ENCODE data around the gene CDC42BPB. TPM values are rescaled to one million over a fixed set of nuclear protein-coding genes. Genes with fewer than 3 reads are reported as not detected.

CDC42BPB gene
- total RNA-seq, 1 donor from 2014 or later = 45.0 TPM

DNA sequence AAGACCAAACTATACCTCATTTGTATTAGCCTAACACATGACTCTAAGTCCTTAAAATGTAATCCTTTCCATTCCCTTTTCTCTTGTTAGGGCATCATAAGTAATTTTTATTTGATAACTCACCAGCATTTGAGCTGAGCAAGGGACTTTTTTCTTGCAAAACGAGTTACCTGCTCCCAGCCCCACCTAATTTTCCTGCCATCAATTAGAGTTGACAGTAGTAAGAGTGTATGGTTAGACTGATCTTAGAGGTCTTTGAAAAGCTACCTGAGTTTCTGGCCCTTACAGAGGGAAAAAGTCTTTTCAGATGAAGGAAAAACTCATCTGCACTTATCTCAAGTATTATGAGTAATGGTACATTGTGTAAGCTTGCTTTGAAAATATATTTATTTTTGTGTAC, 168.6 kb downstream of the CDC42BPB start:
- ATAC-seq = no peak

DNA sequence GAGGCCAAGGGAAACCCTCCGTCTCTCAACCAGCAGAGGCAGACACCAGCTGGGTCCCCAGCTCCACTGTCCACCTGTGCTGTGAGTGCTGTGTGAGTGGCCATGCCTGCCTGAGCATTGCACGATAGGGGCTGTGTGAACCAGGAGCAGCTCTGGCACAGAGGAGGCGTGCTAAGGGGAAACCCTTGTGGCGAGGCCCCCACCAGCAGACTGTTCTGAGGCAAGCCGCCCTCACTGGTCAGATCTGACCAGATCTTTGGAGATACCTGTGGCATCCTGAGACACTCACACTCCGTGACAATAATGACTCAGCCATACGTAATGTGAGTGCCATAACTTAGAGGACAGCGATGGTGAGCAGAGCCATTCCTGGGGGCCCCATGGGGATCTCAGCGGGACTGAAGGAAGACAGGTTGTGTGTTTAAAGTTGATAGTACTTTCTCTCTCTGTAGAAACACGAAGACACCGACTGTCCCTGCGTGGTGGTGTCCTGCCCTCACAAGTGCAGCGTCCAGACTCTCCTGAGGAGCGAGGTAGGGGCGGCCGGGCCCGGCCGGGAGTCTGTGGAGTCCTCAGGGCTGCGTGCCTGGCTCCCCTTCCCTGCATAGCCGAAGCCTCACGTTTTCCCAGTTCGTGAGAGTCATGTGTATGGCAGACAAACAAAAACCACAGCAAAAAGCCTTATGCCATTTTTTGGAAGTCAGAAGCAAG, 171.5 kb downstream of the CDC42BPB start:
- no peak for DNase-seq (ENCODE audit: low spot score)
- no peak for ATAC-seq

More for the DNA sequence above, 168.6 kb downstream of the CDC42BPB start:
- no peak for DNase-seq (ENCODE audit: low spot score)

DNA sequence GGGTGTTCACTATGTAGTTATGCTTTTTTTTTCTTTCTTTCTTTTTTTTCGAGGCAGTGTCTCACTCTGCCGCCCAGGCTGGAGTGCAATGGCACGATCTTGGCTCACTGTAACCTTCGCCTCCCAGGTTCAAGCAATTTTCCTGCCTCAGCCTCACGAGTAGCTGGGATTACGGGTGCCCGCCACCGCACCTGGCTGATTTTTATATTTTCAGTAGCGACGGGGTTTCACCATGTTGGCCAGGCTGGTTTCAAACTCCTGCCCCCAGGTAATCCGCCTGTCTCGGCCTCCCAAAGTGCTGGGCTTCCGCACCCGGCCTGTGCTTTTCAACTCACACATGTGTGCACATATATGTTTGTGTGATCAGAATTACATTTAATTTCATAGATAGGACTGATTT, 173.8 kb downstream of the CDC42BPB start:
- DNase-seq (ENCODE audit: low spot score) (no peak), ATAC-seq (no peak)

DNA sequence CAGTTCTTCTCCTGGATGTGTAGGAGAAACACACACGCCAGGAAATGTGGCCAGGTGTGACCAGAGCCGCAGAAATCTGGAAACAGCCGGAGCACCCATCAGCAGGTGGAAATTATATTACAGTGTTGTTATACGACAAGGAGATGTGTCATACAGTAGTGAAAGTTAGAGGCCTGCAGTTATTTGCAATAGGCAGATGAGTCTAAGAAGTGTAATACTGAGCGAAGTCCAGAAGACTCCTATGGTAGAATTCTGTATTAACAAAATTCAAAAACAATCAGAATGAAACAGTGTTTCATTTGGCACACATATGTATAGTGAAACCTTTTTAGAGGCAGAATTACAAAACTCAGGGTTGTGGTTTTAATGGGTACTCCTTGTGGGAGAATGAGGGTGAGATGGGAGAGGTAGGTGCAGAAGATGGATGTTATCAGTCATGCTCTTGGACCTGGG, 174.2 kb downstream of the CDC42BPB start:
- DNase-seq (ENCODE audit: low spot score) (no peak), ATAC-seq (no peak)

Other genes starting within 250 kb of the CDC42BPB start
- 56.0 TPM for gene AMN, start 134.9 kb downstream of the CDC42BPB start, total RNA-seq
- gene LBHD2, start 26.7 kb upstream of the CDC42BPB start, total RNA-seq = not detected
- gene EXOC3L4, start 37.2 kb upstream of the CDC42BPB start, total RNA-seq = 81.5 TPM
- gene TNFAIP2, start 65.9 kb upstream of the CDC42BPB start, total RNA-seq = 27.9 TPM